Measurements from ENCODE around the gene PHLPP1.

- no peak for TF ChIP-seq CTCF (conservative IDR thresholded peaks at IDR 0.05; ENCODE audit: low read depth in 2 of 2)
- TF ChIP-seq POLR2AphosphoS5 (IDR thresholded peaks at IDR 0.05; ENCODE audit: low read depth) = no peak
- no peak for TF ChIP-seq STAT1 (IDR thresholded peaks at IDR 0.05; ENCODE audit: unreplicated experiment)
- no peak for TF ChIP-seq CREB1 (CRISPR knock-in tag; IDR thresholded peaks at IDR 0.05; ENCODE audit: low read depth)
- TF ChIP-seq EZH2 (IDR thresholded peaks at IDR 0.05; ENCODE audit: low read depth, unreplicated experiment) = no peak
- no peak for TF ChIP-seq EZH2phosphoT487 (IDR thresholded peaks at IDR 0.05; ENCODE audit: unreplicated experiment)
- no peak for TF ChIP-seq REST (IDR thresholded peaks at IDR 0.05; ENCODE audit: unreplicated experiment)
- TF ChIP-seq, protein P1, sequence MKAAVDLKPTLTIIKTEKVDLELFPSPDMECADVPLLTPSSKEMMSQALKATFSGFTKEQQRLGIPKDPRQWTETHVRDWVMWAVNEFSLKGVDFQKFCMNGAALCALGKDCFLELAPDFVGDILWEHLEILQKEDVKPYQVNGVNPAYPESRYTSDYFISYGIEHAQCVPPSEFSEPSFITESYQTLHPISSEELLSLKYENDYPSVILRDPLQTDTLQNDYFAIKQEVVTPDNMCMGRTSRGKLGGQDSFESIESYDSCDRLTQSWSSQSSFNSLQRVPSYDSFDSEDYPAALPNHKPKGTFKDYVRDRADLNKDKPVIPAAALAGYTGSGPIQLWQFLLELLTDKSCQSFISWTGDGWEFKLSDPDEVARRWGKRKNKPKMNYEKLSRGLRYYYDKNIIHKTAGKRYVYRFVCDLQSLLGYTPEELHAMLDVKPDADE (IDR thresholded peaks at IDR 0.05) = no peak
Observed at GRCh38 chr18:62978251-62979049, 263.1 kb downstream of the PHLPP1 start.
